ENCODE measurements around the gene ZNF823. TPM values are rescaled to one million over a fixed set of nuclear protein-coding genes. Genes with fewer than 3 reads are reported as not detected.

Gene ZNF823
- total RNA-seq, 6 donors from 2014 or later = 6.1 to 22.0 (median 7.7) TPM

DNA sequence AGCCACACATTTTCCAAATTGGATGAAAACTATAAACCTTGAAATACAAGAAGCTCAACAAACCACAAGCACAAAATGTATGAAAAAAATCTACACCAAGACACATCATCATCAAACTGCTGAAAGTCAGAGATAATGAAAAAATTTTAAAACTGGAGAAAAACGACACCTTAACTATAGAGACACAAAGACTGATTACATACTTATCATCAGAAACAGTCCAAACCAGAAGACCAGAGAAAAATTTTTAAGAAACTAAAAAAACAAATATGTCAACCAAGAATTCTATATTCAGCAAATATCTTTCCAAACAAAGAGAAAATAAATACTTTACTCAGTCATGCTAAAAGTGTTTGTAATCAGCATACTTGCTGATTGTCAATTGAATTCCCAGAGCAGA, 8.5 kb upstream of the ZNF823 start:
- Histone ChIP-seq H3K27ac (no peak overlapping the region), H3K27me3 (no peaks in the 10 kb centered on the region), H3K4me1 (no peaks in the 10 kb centered on the region), H3K36me3 (no peaks in the 10 kb centered on the region), H3K4me3 (no peak overlapping the region), H3K9me3 (peaks cover 9 to 20% (median 14%) of the 10 kb centered on the region in 4 donors)
- WGBS, 2 donors = 54 to 59% methylated on average over 1 of the region's 1 CpG
- DNase-seq (no peak), ATAC-seq (ENCODE audit: low FRiP score in 2 of 2) (no peak)
- TF ChIP-seq POLR2AphosphoS5 (IDR thresholded peaks at IDR 0.05) (no peak), POLR2A (IDR thresholded peaks at IDR 0.05) (no peak), EP300 (IDR thresholded peaks at IDR 0.05) (no peak), CTCF (IDR thresholded peaks at IDR 0.05) (no peak)

DNA sequence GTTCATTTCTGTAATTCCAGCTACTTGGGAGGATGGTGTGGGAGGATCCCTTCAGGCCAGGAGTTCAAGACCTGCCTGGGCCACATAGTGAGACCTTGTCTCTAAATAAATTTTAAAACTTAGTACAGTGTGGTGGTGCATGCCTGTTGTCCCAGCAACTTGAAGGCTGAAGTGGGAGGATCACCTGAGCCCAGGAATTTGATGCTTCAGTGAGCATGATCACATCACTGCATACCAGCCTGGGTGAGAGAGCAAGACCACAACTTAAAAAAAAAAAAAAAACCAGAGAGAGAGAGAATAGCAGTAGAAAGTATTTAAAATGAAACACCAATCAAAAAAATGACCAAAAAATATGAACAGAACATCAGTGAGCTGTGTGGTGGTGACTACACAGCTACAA, 7.1 kb upstream of the ZNF823 start:
- ATAC-seq (ENCODE audit: low FRiP score in 2 of 2) = no peak
- Histone ChIP-seq H3K4me3 (no peak overlapping the region), H3K4me1 (no peaks in the 10 kb centered on the region), H3K27ac (no peak overlapping the region), H3K9me3 (peaks cover 9 to 20% (median 12%) of the 10 kb centered on the region in 4 donors), H3K36me3 (no peaks in the 10 kb centered on the region), H3K27me3 (no peaks in the 10 kb centered on the region)
- no peak for DNase-seq
- TF ChIP-seq POLR2AphosphoS5 (IDR thresholded peaks at IDR 0.05) (no peak), EP300 (IDR thresholded peaks at IDR 0.05) (no peak), POLR2A (IDR thresholded peaks at IDR 0.05) (no peak), CTCF (IDR thresholded peaks at IDR 0.05) (no peak)

GRCh38 chr19:11737964-11738745, 591 bp downstream of the ZNF823 start:
- H3K9me3 ChIP-seq = no peaks in the 10 kb centered on the region
- no peaks in the 10 kb centered on the region for H3K27me3 ChIP-seq
- 1% methylated on average over 18 to 42 of the region's 52 CpGs for WGBS, 2 donors
- peak overlapping the region; percentile 91 to 98 (median 94) for H3K4me3 ChIP-seq
- peak; percentile 82 to 84 for DNase-seq
- peaks cover 16 to 25% (median 22%) of the 10 kb centered on the region in 4 donors for H3K4me1 ChIP-seq
- ATAC-seq (ENCODE audit: low FRiP score in 2 of 2) = peak; percentile 56 to 75
- no peaks in the 10 kb centered on the region for H3K36me3 ChIP-seq
- peak overlapping the region; percentile 92 to 94 (median 93) for H3K27ac ChIP-seq
- TF ChIP-seq POLR2A (IDR thresholded peaks at IDR 0.05) (peak in 1 of 4 donors; percentile 37), POLR2AphosphoS5 (IDR thresholded peaks at IDR 0.05) (no peak), CTCF (IDR thresholded peaks at IDR 0.05) (no peak)

DNA sequence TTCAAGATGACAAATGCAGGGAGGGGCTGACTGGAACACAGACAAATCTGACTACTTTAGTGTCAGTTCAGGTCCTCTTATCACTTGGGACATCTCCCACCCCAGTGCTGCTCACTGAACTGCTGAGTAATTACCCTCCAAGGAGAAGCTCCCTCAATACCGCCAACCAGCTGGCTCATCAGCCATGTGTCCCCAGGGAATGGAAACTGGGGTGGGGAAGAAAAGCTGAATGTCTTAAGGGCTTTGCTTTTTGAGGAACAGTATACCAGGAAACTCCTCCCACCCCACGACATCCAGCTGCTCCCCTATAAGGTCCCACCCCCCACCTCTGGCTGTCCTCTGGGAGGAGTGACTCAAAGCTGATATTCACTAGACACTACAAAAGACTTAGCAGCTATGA, 2.0 kb downstream of the ZNF823 start:
- TF ChIP-seq CTCF (IDR thresholded peaks at IDR 0.05) (no peak), POLR2A (IDR thresholded peaks at IDR 0.05) (peak in 1 of 4 donors; percentile 24), POLR2AphosphoS5 (IDR thresholded peaks at IDR 0.05) (no peak), EP300 (IDR thresholded peaks at IDR 0.05) (no peak)
- Histone ChIP-seq H3K36me3 (no peaks in the 10 kb centered on the region), H3K9me3 (no peaks in the 10 kb centered on the region), H3K4me3 (no peak overlapping the region), H3K4me1 (peaks cover 16 to 25% (median 22%) of the 10 kb centered on the region in 4 donors), H3K27me3 (no peaks in the 10 kb centered on the region), H3K27ac (no peak overlapping the region)
- DNase-seq (peak in 1 of 2 donors; percentile 44), ATAC-seq (ENCODE audit: low FRiP score in 2 of 2) (peak in 1 of 2 donors; percentile 36)
- WGBS, 2 donors = 23 to 51% methylated on average over 2 of the region's 2 CpGs

GRCh38 chr19:11735375-11735774, 3.4 kb downstream of the ZNF823 start:
- Histone ChIP-seq H3K9me3 (no peaks in the 10 kb centered on the region), H3K36me3 (no peaks in the 10 kb centered on the region), H3K27ac (no peak overlapping the region), H3K4me3 (no peak overlapping the region), H3K27me3 (no peaks in the 10 kb centered on the region), H3K4me1 (peaks cover 16 to 25% (median 22%) of the 10 kb centered on the region in 4 donors)
- no peak for ATAC-seq (ENCODE audit: low FRiP score in 2 of 2)
- DNase-seq = no peak
- no peak for TF ChIP-seq POLR2AphosphoS5 (IDR thresholded peaks at IDR 0.05)
- WGBS, 2 donors = 84 to 94% methylated on average over 1 of the region's 1 CpG

Measured in upper lobe of left lung (tissue), 6 donors.